Measurements from ENCODE around the gene FBLN7.

GRCh38 chr2:112175333-112175732 is 37.1 kb downstream of the FBLN7 start:
- TF ChIP-seq POLR2A (IDR thresholded peaks at IDR 0.05; ENCODE audit: low read depth, low read length) (no peak), POLR2AphosphoS5 (IDR thresholded peaks at IDR 0.05; ENCODE audit: low read depth, low read length) (no peak), SPI1 (IDR thresholded peaks at IDR 0.05; ENCODE audit: low read depth, low read length) (no peak), TAF1 (IDR thresholded peaks at IDR 0.05; ENCODE audit: low read depth, low read length) (no peak)

All from GM12891 (cell line).